ENCODE results near the gene NFKBIL1. TPM values are rescaled to one million over a fixed set of nuclear protein-coding genes. Genes with fewer than 3 reads are reported as not detected.
A peak's percentile ranks its signal among the peaks of the same experiment; 100 is the strongest.

The NFKBIL1 gene
- total and polyA plus RNA-seq, 9 of the 15 experiments (the other 6 are each of a cell fraction or from before 2014, with no cell fraction given): 0.49 to 33.1 (median 7.6) TPM

- TF ChIP-seq MGA (IDR thresholded peaks at IDR 0.05) (peak; percentile 90), GMEB1 (CRISPR knock-in tag; IDR thresholded peaks at IDR 0.05) (peak; percentile 35; the same call in 1 of the 2 replicates), ZNF511 (CRISPR knock-in tag; IDR thresholded peaks at IDR 0.05) (peak; percentile 89), KAT8 (IDR thresholded peaks at IDR 0.05; ENCODE audit: low read depth) (peak; percentile 30), ZNF766 (CRISPR knock-in tag; conservative IDR thresholded peaks at IDR 0.05) (peak; percentile 84), BRD4 (IDR thresholded peaks at IDR 0.05) (peak; percentile 100), NUFIP1 (IDR thresholded peaks at IDR 0.05; ENCODE audit: partially characterized antibody) (peak; percentile 90), SRSF9 (IDR thresholded peaks at IDR 0.05; ENCODE audit: borderline replicate concordance, low read depth, low read length) (no peak), PML (IDR thresholded peaks at IDR 0.05; ENCODE audit: low read length) (peak; percentile 91), FUS (optimal IDR thresholded peaks at IDR 0.05; ENCODE audit: low read depth, low read length) (no peak), SREBF2 (CRISPR knock-in tag; IDR thresholded peaks at IDR 0.05) (peak; percentile 87; the same call in 1 of the 2 replicates), POLR2G (IDR thresholded peaks at IDR 0.05; ENCODE audit: low read depth, low read length) (peak; percentile 93), MTA2 (IDR thresholded peaks at IDR 0.05; ENCODE audit: low read depth) (peak; percentile 34; the same call in 1 of the 2 replicates), CBX3 (IDR thresholded peaks at IDR 0.05; ENCODE audit: borderline replicate concordance in 1 of 2, low read length in 2 of 2) (peak in 1 of 2 experiments; percentile 22; a peak in 1 of 3 replicates)
Observed at GRCh38 chr6:31541658-31542521, 5.5 kb upstream of the NFKBIL1 start, which contains the start of gene DDX39B (continued).
